Measurements from ENCODE around the gene CYP2A13. TPM values are rescaled to one million over a fixed set of nuclear protein-coding genes. Genes with fewer than 3 reads are reported as not detected.

CYP2A13 gene
- total and polyA plus RNA-seq, 10 of the 15 experiments (the other 5 are each of a cell fraction or from before 2014, with no cell fraction given) = not detected

DNA sequence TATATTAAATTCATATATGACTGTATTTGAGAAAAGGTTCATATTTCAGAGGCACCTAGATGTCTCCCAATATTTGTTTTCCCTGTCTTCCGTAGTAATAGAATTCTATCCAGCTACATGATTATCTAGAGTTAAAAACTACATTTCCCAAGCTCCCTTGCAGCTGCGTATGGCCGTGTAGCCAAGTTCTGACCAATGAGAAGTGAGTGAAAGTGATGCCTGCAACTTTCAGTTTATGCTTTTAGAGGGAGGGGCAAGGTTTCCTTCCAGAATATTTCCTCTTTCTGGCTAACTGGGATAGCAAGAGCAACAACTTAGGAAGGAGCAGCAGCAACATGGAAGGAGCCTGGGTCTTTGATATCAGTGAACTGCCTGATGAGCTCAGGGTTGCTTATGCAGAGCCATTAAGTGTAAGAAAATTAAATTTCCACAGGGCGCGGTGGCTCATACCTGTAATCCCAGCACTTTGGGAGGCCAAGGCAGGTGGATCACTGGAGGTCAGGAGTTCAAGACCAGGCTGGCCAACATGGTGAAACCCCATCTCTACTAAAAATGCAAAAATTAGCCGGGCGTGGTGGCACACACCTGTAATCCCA lies 23.2 kb upstream of the CYP2A13 start:
- TF ChIP-seq HCFC1 (IDR thresholded peaks at IDR 0.05; ENCODE audit: low read length) = peak; percentile 64
- peak; percentile 66 for TF ChIP-seq SIX5 (IDR thresholded peaks at IDR 0.05; ENCODE audit: low read depth, low read length, severe bottlenecking)
- no peak for TF ChIP-seq RELA (IDR thresholded peaks at IDR 0.05; ENCODE audit: borderline replicate concordance, partially characterized antibody)
- peak; percentile 86 for TF ChIP-seq NFYB (IDR thresholded peaks at IDR 0.05; ENCODE audit: insufficient read depth, low read depth, low read length)
- TF ChIP-seq CREB1 (IDR thresholded peaks at IDR 0.05; ENCODE audit: low read depth) = peak; percentile 47; the same call in 1 of the 2 replicates
- TF ChIP-seq SREBF2 (IDR thresholded peaks at IDR 0.05; ENCODE audit: low read length) = no peak
- TF ChIP-seq YY1 (IDR thresholded peaks at IDR 0.05; ENCODE audit: low read depth, low read length) = 0 out of 2 replicates have a peak, but pooled peaks have one; percentile 23
- no peak for TF ChIP-seq IKZF2 (IDR thresholded peaks at IDR 0.05)
- no peak for TF ChIP-seq RUNX3 (IDR thresholded peaks at IDR 0.05; ENCODE audit: low read length)
- no peak for TF ChIP-seq CBX5 (IDR thresholded peaks at IDR 0.05; ENCODE audit: low read depth)
- peak overlapping the region; percentile 7; the same call in 1 of the 2 replicates for H3K4me2 ChIP-seq (ENCODE audit: control insufficient read depth, insufficient read depth)
- ChIA-PET RAD21 (ENCODE audit: unreplicated experiment) (no interaction called here), POLR2A (no interaction called here), CTCF (no interaction called here), SMC1A (ENCODE audit: uncharacterized antibody, unreplicated experiment) (no interaction called here)
- H2AFZ ChIP-seq (ENCODE audit: control insufficient read depth, low read depth, low read length) = peak overlapping the region; percentile 19; the same call in 1 of the 2 replicates
- H3K79me2 ChIP-seq (ENCODE audit: control insufficient read depth, insufficient read depth, low read length) = no peaks in the 10 kb centered on the region
- no TSS peak for BruUV-seq (replicated peaks)
- no peaks in the 10 kb centered on the region for H3K36me3 ChIP-seq (ENCODE audit: control insufficient read depth in 2 of 2, insufficient read depth in 2 of 2, low read length in 1 of 2)
- peak; percentile 59; the same call in 2 of the 3 replicates for ATAC-seq
- no peaks in the 10 kb centered on the region for H3K4me1 ChIP-seq (ENCODE audit: control insufficient read depth, insufficient read depth, low read length)
- H3K27ac ChIP-seq (ENCODE audit: control insufficient read depth, insufficient read depth) = no peak overlapping the region
- no peaks in the 10 kb centered on the region for H3K9me3 ChIP-seq (replicated peaks; ENCODE audit: control insufficient read depth, insufficient read depth, low read length)
- H3K9ac ChIP-seq (ENCODE audit: control insufficient read depth, insufficient read depth, low read length) = no peak overlapping the region
- no peak for FAIRE-seq
- H3K27me3 ChIP-seq (replicated peaks in 1 of 2; ENCODE audit: control insufficient read depth in 2 of 2, insufficient read depth in 2 of 2, low read length in 1 of 2) = no peaks in the 10 kb centered on the region; a peak in 1 of 4 replicates
- in situ Hi-C loops (cut with MboI) = no loop called here
- 48% methylated on average over 7 of the region's 7 CpGs for WGBS (ENCODE audit: insufficient coverage, insufficient replicate concordance, low lambda C conversion rate, missing lambda C conversion rate)
- no peak for DNase-seq (ENCODE audit: low read depth, low spot score)
- H3K4me3 ChIP-seq = no peak overlapping the region
- H4K20me1 ChIP-seq (ENCODE audit: control insufficient read depth, insufficient read depth) = no peaks in the 10 kb centered on the region
- intact Hi-C loops (cut with micrococcal nuclease; ENCODE audit: unreplicated experiment) = no loop called here
